GM23248 (cell line): ENCODE results near the gene ADSS1.

Experiments used
- EZH2 ChIP-seq: fragments of 200-600 bp; sonication (generic); IDR thresholded peaks from 2 replicates; pipeline ENCODE4 v1.6.1; 2018; ENCODE audit warnings: antibody characterized with exemption, mild to moderate bottlenecking; ENCODE audit not compliant: insufficient read depth, poor library complexity, severe bottlenecking
- EZH2phosphoT487 ChIP-seq: fragments of 200-600 bp; sonication (generic); IDR thresholded peaks from 2 replicates; pipeline ENCODE4 v1.6.1; 2018; ENCODE audit warnings: antibody characterized with exemption, moderate library complexity, mild to moderate bottlenecking, low read depth; ENCODE audit not compliant: insufficient read depth

DNA sequence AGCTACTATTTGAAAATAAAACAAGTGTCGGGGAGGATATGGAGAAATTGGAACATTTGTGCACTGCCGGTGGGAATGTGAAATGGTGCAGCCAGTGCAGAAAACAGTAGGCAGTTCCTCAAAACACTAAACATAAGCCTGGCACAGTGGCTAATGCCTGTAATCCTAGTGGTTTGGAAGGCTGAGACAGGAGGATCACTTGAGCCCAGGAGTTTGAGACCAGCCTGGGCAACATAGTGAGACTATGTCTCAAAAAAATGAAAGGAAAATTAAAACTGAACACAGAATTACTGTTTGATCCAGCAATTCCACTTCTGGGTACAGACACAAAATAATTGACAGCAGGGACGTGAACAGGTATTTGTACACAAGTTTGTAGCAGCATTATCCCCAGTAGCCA lies 41.5 kb downstream of the ADSS1 start:
- TF ChIP-seq EZH2 (no peak), EZH2phosphoT487 (no peak)
